Measurements from ENCODE around the gene TMEM141.
"Not testable (repeated sequence)": the region's sequence is repeated elsewhere in the genome, so short reads cannot be mapped to it uniquely, and the experiment has no call there.

Gene TMEM141

GRCh38 chr9:136755302-136756133, 35.6 kb upstream of the TMEM141 start:
- in situ Hi-C loops (cut with MboI; ENCODE audit: low sequenced_read_pairs), result not testable (repeated sequence)

- in situ Hi-C loops (cut with MboI; ENCODE audit: low sequenced_read_pairs), result no loop called here
Measured at GRCh38 chr9:136756134-136756438, 35.1 kb upstream of the TMEM141 start.

- in situ Hi-C loops (cut with MboI; ENCODE audit: low sequenced_read_pairs), result no loop called here
Measured at GRCh38 chr9:136756836-136757235, 34.3 kb upstream of the TMEM141 start.

GRCh38 chr9:136757328-136757727, 33.8 kb upstream of the TMEM141 start:
- in situ Hi-C loops (cut with MboI; ENCODE audit: low sequenced_read_pairs), result no loop called here

DNA sequence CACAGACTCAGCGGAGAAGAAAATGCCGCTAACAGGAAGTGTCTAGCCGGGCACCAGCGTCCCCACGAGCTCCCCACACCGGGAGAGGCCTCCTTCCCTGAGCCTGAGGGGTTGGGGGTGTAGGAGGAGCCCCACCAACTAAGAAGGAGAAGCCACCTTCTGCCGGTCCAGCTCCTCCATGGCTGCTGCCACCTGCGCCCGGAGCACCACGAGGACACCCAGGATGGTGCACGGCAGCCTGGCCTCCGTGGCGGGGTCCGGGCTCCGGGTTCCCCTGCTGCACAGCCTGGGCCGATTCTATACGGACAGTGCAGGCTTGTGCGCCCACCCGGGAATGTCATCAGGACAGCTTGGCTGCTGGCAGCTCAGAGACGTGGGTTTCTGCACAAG, 33.4 kb upstream of the TMEM141 start:
- in situ Hi-C loops (cut with MboI; ENCODE audit: low sequenced_read_pairs), result no loop called here

- in situ Hi-C loops (cut with MboI; ENCODE audit: low sequenced_read_pairs), result no loop called here
Measured at GRCh38 chr9:136759001-136759400, 32.1 kb upstream of the TMEM141 start.

DNA sequence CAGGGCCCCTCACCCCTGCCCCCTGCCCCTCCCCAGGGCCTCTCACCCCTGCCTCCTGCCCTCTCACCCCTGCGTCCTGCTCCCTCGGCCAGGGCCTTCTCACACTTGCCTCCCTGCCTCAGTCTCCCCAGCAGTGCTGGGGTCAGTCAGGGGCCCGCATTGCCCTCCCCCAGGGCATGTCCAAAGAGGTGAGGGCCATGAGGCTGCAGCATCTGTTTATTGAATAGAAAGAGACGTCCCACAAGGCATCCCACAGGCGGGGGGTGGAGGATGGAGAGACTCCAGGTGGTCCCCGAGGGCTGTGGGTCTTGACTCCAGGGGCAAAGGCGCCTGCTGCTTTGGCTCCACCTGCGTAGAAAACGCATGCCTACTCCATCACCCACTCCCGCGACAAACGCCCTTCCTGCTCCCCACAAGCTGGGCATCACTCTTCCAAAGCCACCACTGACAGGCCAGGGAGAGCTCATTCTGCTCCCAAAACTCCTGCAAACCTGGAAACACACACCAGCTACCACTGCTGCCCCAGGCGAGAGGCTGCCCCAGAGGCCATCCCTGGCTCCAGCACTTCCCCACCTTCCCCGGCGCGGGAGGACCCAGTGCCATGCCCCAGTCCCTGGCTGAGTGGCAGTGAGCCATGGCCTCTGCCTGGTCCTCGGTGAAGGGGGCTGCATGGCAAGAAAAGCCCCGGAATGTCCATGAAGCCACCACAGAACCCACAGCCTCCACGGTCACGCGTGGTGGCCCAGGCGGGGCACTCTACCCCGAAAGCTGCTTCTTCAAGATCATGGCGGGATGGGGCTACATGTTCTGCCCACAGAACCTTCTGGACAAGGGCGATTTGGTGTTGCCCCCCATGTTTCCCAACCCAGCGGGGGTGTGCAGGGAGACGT, 31.5 kb upstream of the TMEM141 start:
- in situ Hi-C loops (cut with MboI; ENCODE audit: low sequenced_read_pairs), result no loop called here

GRCh38 chr9:136760424-136760823, 30.7 kb upstream of the TMEM141 start:
- in situ Hi-C loops (cut with MboI; ENCODE audit: low sequenced_read_pairs), result no loop called here

GRCh38 chr9:136760834-136761544, 30.2 kb upstream of the TMEM141 start:
- in situ Hi-C loops (cut with MboI; ENCODE audit: low sequenced_read_pairs), result not testable (repeated sequence)

- in situ Hi-C loops (cut with MboI; ENCODE audit: low sequenced_read_pairs), result no loop called here
Measured at GRCh38 chr9:136761545-136761981, 29.6 kb upstream of the TMEM141 start.

- in situ Hi-C loops (cut with MboI; ENCODE audit: low sequenced_read_pairs), result no loop called here
Measured at GRCh38 chr9:136762221-136762691, 28.9 kb upstream of the TMEM141 start.

- in situ Hi-C loops (cut with MboI; ENCODE audit: low sequenced_read_pairs), result no loop called here
Measured at GRCh38 chr9:136762915-136763648, 28.1 kb upstream of the TMEM141 start.

DNA sequence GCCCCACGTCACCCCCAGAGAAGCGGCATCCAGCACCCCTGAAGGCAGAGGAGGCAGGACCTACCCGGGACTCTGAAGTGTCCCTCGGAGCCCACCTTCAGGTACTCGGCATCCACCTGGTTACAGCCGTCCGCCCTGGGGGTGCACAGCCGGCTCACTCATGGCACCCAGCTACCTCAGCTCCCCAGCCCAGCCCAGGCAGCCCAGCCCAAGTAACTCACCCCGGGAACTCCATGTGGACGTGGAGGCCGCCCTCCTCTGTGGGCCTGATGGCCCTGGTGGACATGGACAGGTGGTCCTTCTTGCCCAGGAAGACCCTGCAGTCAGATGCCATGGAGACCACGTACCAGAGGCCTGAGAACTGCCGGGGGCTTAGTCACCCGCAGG, 27.5 kb upstream of the TMEM141 start:
- in situ Hi-C loops (cut with MboI; ENCODE audit: low sequenced_read_pairs), result no loop called here

DNA sequence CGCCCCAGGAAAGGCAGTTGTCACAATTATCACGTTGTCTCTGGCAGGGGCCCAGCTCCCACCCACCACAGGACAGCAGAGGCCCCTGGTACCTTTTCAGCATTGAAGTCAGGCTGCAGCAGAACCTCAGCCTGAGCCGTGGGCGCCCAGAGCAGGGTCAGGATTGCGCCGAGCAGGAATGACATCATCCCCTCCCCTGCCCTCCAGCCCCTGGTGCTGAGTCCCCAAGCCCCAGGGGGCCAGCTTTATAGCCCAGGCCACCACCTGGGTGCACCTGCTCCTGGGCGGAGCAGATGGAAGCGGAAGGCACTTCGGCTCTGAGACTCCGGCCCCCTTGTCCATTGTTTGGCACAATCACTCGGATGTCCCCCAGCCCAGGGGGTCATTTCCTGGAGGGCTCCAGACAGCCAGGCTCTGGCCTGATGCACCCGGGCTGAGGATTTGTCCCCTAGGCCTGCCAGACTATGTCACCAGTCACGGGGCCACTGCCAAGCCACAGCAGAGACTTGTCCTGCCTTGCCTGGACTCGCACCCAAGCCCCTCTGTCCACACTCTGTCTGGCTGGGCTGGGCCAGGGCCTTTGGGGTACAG, 26.7 kb upstream of the TMEM141 start, which contains the start of gene LCN15:
Gene LCN15, minus strand, starts transcription at position 218 of the 591 bp plus-strand sequence. Its CDS starts 30 bp downstream, at position 188.
- in situ Hi-C loops (cut with MboI; ENCODE audit: low sequenced_read_pairs), result no loop called here

DNA sequence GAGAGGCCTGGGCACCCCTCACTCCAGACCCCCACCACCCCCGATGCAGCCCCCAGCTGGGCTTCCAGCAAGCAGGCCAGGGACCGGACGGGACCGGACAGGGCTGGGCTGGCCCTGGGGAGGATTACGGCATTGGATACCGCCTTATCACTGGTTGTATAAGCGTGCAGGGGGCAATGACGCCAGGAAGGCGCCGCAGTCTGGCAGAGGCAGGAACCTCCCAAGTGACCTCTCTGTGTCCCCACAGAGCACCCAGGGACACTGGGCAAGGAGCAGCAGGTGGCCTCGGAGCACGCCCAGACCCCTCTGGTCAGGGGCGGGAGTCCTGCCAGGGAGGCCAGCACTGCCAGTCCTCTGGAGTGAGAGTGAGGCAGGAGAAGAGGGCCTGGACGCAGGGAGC, 26.1 kb upstream of the TMEM141 start:
- in situ Hi-C loops (cut with MboI; ENCODE audit: low sequenced_read_pairs), result no loop called here

GRCh38 chr9:136765745-136766409, 25.3 kb upstream of the TMEM141 start:
- in situ Hi-C loops (cut with MboI; ENCODE audit: low sequenced_read_pairs), result not testable (repeated sequence)

DNA sequence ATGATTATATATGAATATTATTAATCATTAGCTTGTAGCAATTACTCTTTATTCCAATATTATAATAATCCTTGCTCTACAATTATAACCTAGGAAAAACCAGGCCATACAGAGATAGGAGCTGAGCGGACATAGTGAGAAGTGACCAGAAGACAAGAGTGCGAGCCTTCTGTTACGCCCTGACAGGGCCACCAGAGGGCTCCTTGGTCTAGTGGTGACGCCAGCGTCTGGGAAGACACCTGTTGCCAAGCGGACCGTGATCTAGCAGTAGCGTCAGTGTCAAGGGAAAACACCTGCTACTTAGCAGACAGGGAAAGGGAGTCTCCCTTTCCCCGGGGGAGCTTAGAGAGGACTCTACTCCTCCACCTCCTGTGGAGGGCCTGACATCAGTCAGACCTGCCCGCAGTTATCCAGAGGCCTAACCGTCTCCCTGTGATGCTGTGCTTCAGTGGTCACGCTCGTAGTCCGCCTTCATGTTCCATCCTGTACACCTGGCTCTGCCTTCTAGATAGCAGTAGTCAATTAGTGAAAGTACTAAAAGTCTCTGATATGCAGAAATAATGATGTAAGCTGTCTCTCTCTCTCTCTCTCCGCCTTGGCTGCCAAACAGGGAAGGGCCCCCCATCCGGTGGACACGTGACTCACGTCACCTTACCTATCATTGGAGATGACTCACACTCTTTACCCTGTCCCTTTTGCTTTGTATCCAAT, 24.6 kb upstream of the TMEM141 start:
- in situ Hi-C loops (cut with MboI; ENCODE audit: low sequenced_read_pairs), result not testable (repeated sequence)

DNA sequence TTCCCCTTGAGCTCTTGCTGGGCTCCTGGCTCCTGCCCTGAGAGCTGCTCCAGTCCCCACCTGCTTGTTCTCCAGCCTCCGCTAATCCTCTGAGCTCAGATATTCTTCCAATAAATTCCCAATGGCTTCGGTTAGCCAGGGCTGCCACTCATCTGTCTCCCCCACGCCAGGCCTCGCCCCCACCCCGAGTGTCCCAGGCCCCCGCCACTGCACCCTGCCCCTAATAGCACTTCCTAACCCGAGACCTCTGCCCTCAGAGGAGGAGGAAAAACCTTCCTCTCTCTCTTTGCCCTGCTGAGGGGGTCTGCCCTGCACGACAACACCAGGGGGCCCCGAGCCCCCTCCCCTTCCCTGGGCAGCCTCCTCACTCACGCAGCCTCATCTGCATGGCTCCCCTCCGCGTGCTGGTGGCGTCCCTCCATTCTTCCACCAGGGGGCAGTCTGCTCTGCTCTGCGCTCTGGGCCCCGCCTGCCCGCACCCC, 21.4 kb upstream of the TMEM141 start:
- in situ Hi-C loops (cut with MboI; ENCODE audit: low sequenced_read_pairs), result no loop called here

- in situ Hi-C loops (cut with MboI; ENCODE audit: low sequenced_read_pairs), result no loop called here
Measured at GRCh38 chr9:136771907-136772415, 19.2 kb upstream of the TMEM141 start.

Data from hTERT RPE-1 (cell line).